GM23338 (cell line): ENCODE results near the gene ARL5B. TPM values are rescaled to one million over a fixed set of nuclear protein-coding genes. Genes with fewer than 3 reads are reported as not detected.

Experiments used
- ATAC-seq: fragments of 200-7000 bp; cut with Tn5 transposase; 3 replicates; pipeline ENCODE4 v1.9.1; 2020
- DNase-seq: peaks from one replicate; pipeline ENCODE4 v3.0.0-alpha.2; 2015; ENCODE audit warnings: low spot score
- H2AFZ ChIP-seq: fragments of 200-600 bp; sonication (generic); 2 replicates; pipeline ENCODE4 v1.8.0; 2016; ENCODE audit warnings: antibody characterized with exemption, mild to moderate bottlenecking, moderate library complexity
- H3F3A ChIP-seq: fragments of 200-600 bp; sonication (generic); replicated peaks from 2 replicates; pipeline ENCODE4 v1.8.0; 2017; ENCODE audit warnings: antibody characterized with exemption, mixed run types, low read depth
- H3K27ac ChIP-seq: fragments of 200-600 bp; sonication (generic); 2 replicates; pipeline ENCODE4 v1.6.1; 2016; ENCODE audit warnings: low read depth
- H3K27me3 ChIP-seq: fragments of 200-600 bp; sonication (generic); 2 replicates; pipeline ENCODE4 v1.8.0; 2016; ENCODE audit warnings: mild to moderate bottlenecking, mixed run types, moderate library complexity; ENCODE audit not compliant: insufficient read depth
- H3K36me3 ChIP-seq: fragments of 200-600 bp; sonication (generic); 2 replicates; pipeline ENCODE4 v1.8.0; 2016; ENCODE audit warnings: mild to moderate bottlenecking; ENCODE audit not compliant: insufficient read depth
- H3K4me1 ChIP-seq: fragments of 200-600 bp; sonication (generic); 2 replicates; pipeline ENCODE4 v1.8.0; 2016; ENCODE audit warnings: mild to moderate bottlenecking, moderate library complexity; ENCODE audit not compliant: insufficient read depth
- H3K4me2 ChIP-seq: fragments of 200-600 bp; sonication (generic); 2 replicates; pipeline ENCODE4 v1.7.1; 2017; ENCODE audit warnings: mixed run types
- H3K4me3 ChIP-seq: fragments of 200-600 bp; sonication (generic); 2 replicates; pipeline ENCODE4 v1.6.1; 2016; ENCODE audit warnings: mixed run types
- H3K79me2 ChIP-seq: fragments of 200-600 bp; sonication (generic); replicated peaks from 2 replicates; pipeline ENCODE4 v1.8.0; 2017; ENCODE audit warnings: mild to moderate bottlenecking; ENCODE audit not compliant: insufficient read depth
- H3K9me2 ChIP-seq: fragments of 200-600 bp; sonication (generic); 2 replicates; pipeline ENCODE4 v1.8.0; 2017; ENCODE audit not compliant: insufficient read depth
- H4K20me1 ChIP-seq: fragments of 200-600 bp; sonication (generic); replicated peaks from 2 replicates; pipeline ENCODE4 v1.8.0; 2017; ENCODE audit warnings: mild to moderate bottlenecking; ENCODE audit not compliant: insufficient read depth
- H3K27ac Mint-ChIP-seq: 2 replicates; pipeline ENCODE4 v1.8.0; 2020; ENCODE audit warnings: inconsistent platforms, mild to moderate bottlenecking, moderate library complexity, mixed read lengths
- H3K27me3 Mint-ChIP-seq: 3 replicates; pipeline ENCODE4 v1.8.0; 2022; ENCODE audit warnings: low read depth, mild to moderate bottlenecking, moderate library complexity, mixed read lengths, inconsistent platforms; ENCODE audit not compliant: insufficient read depth, poor library complexity
- H3K36me3 Mint-ChIP-seq: 3 replicates; pipeline ENCODE4 v1.8.0; 2021; ENCODE audit warnings: low read depth, mild to moderate bottlenecking, inconsistent platforms, moderate library complexity, mixed read lengths
- H3K4me1 Mint-ChIP-seq: 3 replicates; pipeline ENCODE4 v1.8.0; 2020; ENCODE audit warnings: mild to moderate bottlenecking, inconsistent platforms, mixed read lengths
- H3K4me3 Mint-ChIP-seq: 3 replicates; pipeline ENCODE4 v1.8.0; 2021; ENCODE audit warnings: moderate library complexity, mild to moderate bottlenecking, inconsistent platforms, mixed read lengths
- H3K9me3 Mint-ChIP-seq: 3 replicates; pipeline ENCODE4 v1.8.0; 2020; ENCODE audit warnings: moderate library complexity, mild to moderate bottlenecking, inconsistent platforms, mixed read lengths
- NANOG ChIP-seq: IDR thresholded peaks from 2 replicates; pipeline ENCODE4 v1.6.1; 2016; ENCODE audit warnings: antibody characterized with exemption, borderline replicate concordance
- STAT1 ChIP-seq: IDR thresholded peaks from one replicate; pipeline ENCODE4 v1.6.1; 2016; ENCODE audit warnings: antibody characterized with exemption; ENCODE audit not compliant: unreplicated experiment
- polyA plus RNA-seq: library from polyadenylated mRNA; unstranded; fragments of >200 nt; fragmentation: Nextera tagmentation; extraction: Ambion mirVana; gene quantifications from 2 replicates; pipeline ENCODE4 v1.2.1, GENCODE V29; 2016
- total RNA-seq: library from RNA; depleted of rRNA; stranded (reverse); fragments of >200 nt; shearing (Covaris generic); gene quantifications from 2 replicates; pipeline ENCODE4 v1.2.3, GENCODE V29; 2014
- TF ChIP-seq, protein P1 (sequence below): fragments of 250-450 bp; sonication (Bioruptor Pico); IDR thresholded peaks from 2 replicates; pipeline ENCODE4 v1.5.0; 2020; ENCODE audit warnings: mild to moderate bottlenecking, moderate library complexity
- TF ChIP-seq, protein P2 (sequence below): IDR thresholded peaks from 2 replicates; pipeline ENCODE4 v1.6.1; 2016; ENCODE audit warnings: antibody characterized with exemption
- TF ChIP-seq, protein P3 (sequence below): IDR thresholded peaks from one replicate; pipeline ENCODE4 v1.6.1; 2018; ENCODE audit warnings: antibody characterized with exemption; ENCODE audit not compliant: unreplicated experiment
- TF ChIP-seq, protein P4 (sequence below), 2 experiments: fragments of 200-600 bp in 1 of 2; sonication (generic) in 1 of 2; conservative IDR thresholded peaks; 2 replicates each; pipeline versions ENCODE4 v1.5.1 to v1.6.1; 2016 to 2017; ENCODE audit warnings: antibody characterized with exemption in 2 of 2, low read depth in 2 of 2, mild to moderate bottlenecking in 2 of 2, moderate library complexity in 1 of 2

Gene ARL5B
- total and polyA plus RNA-seq, 2 experiments from 2014 or later, result 22.8 to 76.4 TPM

DNA sequence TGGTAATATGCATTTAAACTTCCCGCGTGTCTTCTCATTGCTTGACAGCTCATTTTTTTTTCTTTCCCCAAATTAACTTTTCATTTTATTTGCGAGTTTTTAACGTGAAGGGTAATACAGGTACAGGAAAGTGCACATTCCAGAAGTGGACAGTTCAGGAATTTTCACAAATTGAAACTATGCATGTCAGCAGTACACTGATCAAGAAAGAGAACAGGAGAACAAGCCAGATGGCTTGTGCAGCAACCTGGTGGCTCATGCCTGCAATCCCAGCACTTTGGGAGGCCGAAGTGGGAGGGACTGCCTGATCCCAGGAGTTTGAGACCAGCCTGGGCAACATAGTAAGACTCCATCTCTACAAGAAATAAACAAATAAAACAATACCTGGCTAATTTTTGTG lies 28.5 kb downstream of the ARL5B start (continued):
- TF ChIP-seq, protein P1, sequence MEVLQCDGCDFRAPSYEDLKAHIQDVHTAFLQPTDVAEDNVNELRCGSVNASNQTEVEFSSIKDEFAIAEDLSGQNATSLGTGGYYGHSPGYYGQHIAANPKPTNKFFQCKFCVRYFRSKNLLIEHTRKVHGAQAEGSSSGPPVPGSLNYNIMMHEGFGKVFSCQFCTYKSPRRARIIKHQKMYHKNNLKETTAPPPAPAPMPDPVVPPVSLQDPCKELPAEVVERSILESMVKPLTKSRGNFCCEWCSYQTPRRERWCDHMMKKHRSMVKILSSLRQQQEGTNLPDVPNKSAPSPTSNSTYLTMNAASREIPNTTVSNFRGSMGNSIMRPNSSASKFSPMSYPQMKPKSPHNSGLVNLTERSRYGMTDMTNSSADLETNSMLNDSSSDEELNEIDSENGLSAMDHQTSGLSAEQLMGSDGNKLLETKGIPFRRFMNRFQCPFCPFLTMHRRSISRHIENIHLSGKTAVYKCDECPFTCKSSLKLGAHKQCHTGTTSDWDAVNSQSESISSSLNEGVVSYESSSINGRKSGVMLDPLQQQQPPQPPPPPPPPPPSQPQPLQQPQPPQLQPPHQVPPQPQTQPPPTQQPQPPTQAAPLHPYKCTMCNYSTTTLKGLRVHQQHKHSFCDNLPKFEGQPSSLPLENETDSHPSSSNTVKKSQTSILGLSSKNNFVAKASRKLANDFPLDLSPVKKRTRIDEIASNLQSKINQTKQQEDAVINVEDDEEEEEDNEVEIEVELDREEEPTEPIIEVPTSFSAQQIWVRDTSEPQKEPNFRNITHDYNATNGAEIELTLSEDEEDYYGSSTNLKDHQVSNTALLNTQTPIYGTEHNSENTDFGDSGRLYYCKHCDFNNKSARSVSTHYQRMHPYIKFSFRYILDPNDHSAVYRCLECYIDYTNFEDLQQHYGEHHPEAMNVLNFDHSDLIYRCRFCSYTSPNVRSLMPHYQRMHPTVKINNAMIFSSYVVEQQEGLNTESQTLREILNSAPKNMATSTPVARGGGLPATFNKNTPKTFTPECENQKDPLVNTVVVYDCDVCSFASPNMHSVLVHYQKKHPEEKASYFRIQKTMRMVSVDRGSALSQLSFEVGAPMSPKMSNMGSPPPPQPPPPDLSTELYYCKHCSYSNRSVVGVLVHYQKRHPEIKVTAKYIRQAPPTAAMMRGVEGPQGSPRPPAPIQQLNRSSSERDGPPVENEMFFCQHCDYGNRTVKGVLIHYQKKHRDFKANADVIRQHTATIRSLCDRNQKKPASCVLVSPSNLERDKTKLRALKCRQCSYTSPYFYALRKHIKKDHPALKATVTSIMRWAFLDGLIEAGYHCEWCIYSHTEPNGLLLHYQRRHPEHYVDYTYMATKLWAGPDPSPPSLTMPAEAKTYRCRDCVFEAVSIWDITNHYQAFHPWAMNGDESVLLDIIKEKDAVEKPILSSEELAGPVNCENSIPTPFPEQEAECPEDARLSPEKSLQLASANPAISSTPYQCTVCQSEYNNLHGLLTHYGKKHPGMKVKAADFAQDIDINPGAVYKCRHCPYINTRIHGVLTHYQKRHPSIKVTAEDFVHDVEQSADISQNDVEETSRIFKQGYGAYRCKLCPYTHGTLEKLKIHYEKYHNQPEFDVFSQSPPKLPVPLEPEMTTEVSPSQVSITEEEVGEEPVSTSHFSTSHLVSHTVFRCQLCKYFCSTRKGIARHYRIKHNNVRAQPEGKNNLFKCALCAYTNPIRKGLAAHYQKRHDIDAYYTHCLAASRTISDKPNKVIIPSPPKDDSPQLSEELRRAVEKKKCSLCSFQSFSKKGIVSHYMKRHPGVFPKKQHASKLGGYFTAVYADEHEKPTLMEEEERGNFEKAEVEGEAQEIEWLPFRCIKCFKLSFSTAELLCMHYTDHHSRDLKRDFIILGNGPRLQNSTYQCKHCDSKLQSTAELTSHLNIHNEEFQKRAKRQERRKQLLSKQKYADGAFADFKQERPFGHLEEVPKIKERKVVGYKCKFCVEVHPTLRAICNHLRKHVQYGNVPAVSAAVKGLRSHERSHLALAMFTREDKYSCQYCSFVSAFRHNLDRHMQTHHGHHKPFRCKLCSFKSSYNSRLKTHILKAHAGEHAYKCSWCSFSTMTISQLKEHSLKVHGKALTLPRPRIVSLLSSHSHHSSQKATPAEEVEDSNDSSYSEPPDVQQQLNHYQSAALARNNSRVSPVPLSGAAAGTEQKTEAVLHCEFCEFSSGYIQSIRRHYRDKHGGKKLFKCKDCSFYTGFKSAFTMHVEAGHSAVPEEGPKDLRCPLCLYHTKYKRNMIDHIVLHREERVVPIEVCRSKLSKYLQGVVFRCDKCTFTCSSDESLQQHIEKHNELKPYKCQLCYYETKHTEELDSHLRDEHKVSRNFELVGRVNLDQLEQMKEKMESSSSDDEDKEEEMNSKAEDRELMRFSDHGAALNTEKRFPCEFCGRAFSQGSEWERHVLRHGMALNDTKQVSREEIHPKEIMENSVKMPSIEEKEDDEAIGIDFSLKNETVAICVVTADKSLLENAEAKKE, result no peak
- no peak for TF ChIP-seq STAT1
- TF ChIP-seq, protein P2, sequence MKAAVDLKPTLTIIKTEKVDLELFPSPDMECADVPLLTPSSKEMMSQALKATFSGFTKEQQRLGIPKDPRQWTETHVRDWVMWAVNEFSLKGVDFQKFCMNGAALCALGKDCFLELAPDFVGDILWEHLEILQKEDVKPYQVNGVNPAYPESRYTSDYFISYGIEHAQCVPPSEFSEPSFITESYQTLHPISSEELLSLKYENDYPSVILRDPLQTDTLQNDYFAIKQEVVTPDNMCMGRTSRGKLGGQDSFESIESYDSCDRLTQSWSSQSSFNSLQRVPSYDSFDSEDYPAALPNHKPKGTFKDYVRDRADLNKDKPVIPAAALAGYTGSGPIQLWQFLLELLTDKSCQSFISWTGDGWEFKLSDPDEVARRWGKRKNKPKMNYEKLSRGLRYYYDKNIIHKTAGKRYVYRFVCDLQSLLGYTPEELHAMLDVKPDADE, result no peak
- TF ChIP-seq, protein P3, sequence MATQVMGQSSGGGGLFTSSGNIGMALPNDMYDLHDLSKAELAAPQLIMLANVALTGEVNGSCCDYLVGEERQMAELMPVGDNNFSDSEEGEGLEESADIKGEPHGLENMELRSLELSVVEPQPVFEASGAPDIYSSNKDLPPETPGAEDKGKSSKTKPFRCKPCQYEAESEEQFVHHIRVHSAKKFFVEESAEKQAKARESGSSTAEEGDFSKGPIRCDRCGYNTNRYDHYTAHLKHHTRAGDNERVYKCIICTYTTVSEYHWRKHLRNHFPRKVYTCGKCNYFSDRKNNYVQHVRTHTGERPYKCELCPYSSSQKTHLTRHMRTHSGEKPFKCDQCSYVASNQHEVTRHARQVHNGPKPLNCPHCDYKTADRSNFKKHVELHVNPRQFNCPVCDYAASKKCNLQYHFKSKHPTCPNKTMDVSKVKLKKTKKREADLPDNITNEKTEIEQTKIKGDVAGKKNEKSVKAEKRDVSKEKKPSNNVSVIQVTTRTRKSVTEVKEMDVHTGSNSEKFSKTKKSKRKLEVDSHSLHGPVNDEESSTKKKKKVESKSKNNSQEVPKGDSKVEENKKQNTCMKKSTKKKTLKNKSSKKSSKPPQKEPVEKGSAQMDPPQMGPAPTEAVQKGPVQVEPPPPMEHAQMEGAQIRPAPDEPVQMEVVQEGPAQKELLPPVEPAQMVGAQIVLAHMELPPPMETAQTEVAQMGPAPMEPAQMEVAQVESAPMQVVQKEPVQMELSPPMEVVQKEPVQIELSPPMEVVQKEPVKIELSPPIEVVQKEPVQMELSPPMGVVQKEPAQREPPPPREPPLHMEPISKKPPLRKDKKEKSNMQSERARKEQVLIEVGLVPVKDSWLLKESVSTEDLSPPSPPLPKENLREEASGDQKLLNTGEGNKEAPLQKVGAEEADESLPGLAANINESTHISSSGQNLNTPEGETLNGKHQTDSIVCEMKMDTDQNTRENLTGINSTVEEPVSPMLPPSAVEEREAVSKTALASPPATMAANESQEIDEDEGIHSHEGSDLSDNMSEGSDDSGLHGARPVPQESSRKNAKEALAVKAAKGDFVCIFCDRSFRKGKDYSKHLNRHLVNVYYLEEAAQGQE, result no peak

DNA sequence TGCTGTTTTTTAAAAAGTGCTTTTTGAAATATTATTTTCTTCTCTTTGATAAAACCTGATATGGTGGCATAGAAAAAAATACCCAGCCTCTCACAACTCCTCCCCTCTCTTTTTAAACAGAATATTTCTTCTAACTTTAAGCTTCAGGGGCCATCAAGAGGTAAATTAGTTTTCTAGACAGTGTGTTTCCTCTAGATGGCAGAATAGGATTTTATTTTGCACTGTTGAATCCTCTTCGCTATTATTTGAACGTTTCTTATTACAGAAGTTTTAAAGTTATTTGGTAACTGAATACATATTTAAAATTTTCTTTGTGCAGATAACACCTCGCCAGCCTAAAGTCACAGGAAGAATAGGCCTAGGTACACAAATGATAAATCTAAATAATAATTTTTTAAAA lies 30.3 kb downstream of the ARL5B start:
- ATAC-seq (no peak; the same call in 2 of the 3 replicates), DNase-seq (peak; percentile 33)
- no peaks in the 10 kb centered on the region for H3K36me3 Mint-ChIP-seq
- H3K9me3 Mint-ChIP-seq, result no peaks in the 10 kb centered on the region; the same call in 2 of the 3 replicates
- Histone ChIP-seq H3F3A (no peaks in the 10 kb centered on the region), H3K79me2 (no peaks in the 10 kb centered on the region), H3K9me2 (no peaks in the 10 kb centered on the region), H3K27ac (no peak overlapping the region), H3K4me1 (0 out of 2 replicates have a peak, but pooled peaks cover 6% of the 10 kb centered on the region), H2AFZ (no peak overlapping the region), H3K36me3 (no peaks in the 10 kb centered on the region), H3K27me3 (no peaks in the 10 kb centered on the region), H4K20me1 (no peaks in the 10 kb centered on the region), H3K4me3 (no peak overlapping the region), H3K4me2 (no peak overlapping the region)
- peaks cover 3% of the 10 kb centered on the region for H3K27me3 Mint-ChIP-seq
- no peak overlapping the region for H3K27ac Mint-ChIP-seq
- no peaks in the 10 kb centered on the region; the same call in 2 of the 3 replicates for H3K4me1 Mint-ChIP-seq
- H3K4me3 Mint-ChIP-seq, result no peak overlapping the region
- TF ChIP-seq STAT1 (no peak), NANOG (no peak)
- TF ChIP-seq, protein P4, sequence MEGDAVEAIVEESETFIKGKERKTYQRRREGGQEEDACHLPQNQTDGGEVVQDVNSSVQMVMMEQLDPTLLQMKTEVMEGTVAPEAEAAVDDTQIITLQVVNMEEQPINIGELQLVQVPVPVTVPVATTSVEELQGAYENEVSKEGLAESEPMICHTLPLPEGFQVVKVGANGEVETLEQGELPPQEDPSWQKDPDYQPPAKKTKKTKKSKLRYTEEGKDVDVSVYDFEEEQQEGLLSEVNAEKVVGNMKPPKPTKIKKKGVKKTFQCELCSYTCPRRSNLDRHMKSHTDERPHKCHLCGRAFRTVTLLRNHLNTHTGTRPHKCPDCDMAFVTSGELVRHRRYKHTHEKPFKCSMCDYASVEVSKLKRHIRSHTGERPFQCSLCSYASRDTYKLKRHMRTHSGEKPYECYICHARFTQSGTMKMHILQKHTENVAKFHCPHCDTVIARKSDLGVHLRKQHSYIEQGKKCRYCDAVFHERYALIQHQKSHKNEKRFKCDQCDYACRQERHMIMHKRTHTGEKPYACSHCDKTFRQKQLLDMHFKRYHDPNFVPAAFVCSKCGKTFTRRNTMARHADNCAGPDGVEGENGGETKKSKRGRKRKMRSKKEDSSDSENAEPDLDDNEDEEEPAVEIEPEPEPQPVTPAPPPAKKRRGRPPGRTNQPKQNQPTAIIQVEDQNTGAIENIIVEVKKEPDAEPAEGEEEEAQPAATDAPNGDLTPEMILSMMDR (conservative IDR thresholded peaks at IDR 0.05; ENCODE audit: low read depth in 2 of 2), result peak; percentile 50 to 60
